Occipital lobe (tissue), 2 donors: Measurements from ENCODE around the gene TMA7. TPM values are rescaled to one million over a fixed set of nuclear protein-coding genes. Genes with fewer than 3 reads are reported as not detected.
"Not testable (repeated sequence)": the region's sequence is repeated elsewhere in the genome, so short reads cannot be mapped to it uniquely, and the experiment has no call there.

Source experiments
- DNase-seq: peaks from one replicate; lab custom pipeline; 2025; lab: John Stamatoyannopoulos, UW
- total RNA-seq: library from RNA; depleted of rRNA; stranded (reverse); fragments of >200 nt; gene quantifications from one replicate; pipeline ENCODE4 v1.2.3, GENCODE V29; 2014

TMA7 gene
- total RNA-seq, 1 donor from 2014 or later, result 61.3 TPM

GRCh38 chr3:48435774-48436476 is 4.1 kb upstream of the TMA7 start:
- DNase-seq, result peak; percentile 79

GRCh38 chr3:48436477-48436787 is 3.6 kb upstream of the TMA7 start:
- no peak for DNase-seq

- no peak for DNase-seq
Observed at GRCh38 chr3:48436855-48437254, 3.2 kb upstream of the TMA7 start.

- DNase-seq, result no peak
Observed at GRCh38 chr3:48437812-48438211, 2.2 kb upstream of the TMA7 start.

- DNase-seq, result no peak
Observed at GRCh38 chr3:48440590-48440958, 517 bp downstream of the TMA7 start.

GRCh38 chr3:48441940-48442339 is 1.9 kb downstream of the TMA7 start:
- DNase-seq, result no peak

- no peak for DNase-seq
Observed at GRCh38 chr3:48445277-48445882, 5.3 kb downstream of the TMA7 start.

- no peak for DNase-seq
Observed at GRCh38 chr3:48446043-48446424, 6.0 kb downstream of the TMA7 start.

- DNase-seq, result peak; percentile 88
Observed at GRCh38 chr3:48446425-48447193, 6.6 kb downstream of the TMA7 start, which contains the start of gene ATRIP. Gene ATRIP, plus strand, starts transcription at chr3:48446737. Its CDS starts 109 bp downstream, at chr3:48446846.

- no peak for DNase-seq
Observed at GRCh38 chr3:48451270-48451669, 11.2 kb downstream of the TMA7 start.

GRCh38 chr3:48456456-48456855 is 16.4 kb downstream of the TMA7 start:
- no peak for DNase-seq

GRCh38 chr3:48459331-48459730 is 19.3 kb downstream of the TMA7 start:
- no peak for DNase-seq

GRCh38 chr3:48459773-48460516 is 19.9 kb downstream of the TMA7 start:
- DNase-seq, result no peak

- DNase-seq, result no peak
Observed at GRCh38 chr3:48460517-48460902, 20.5 kb downstream of the TMA7 start.

- DNase-seq, result not testable (repeated sequence)
Observed at GRCh38 chr3:48461767-48462166, 21.7 kb downstream of the TMA7 start.

GRCh38 chr3:48463703-48464102 is 23.6 kb downstream of the TMA7 start:
- no peak for DNase-seq

GRCh38 chr3:48464713-48465221 is 24.7 kb downstream of the TMA7 start:
- no peak for DNase-seq

GRCh38 chr3:48465237-48465530 is 25.1 kb downstream of the TMA7 start:
- DNase-seq, result no peak

- peak; percentile 96 for DNase-seq
Observed at GRCh38 chr3:48465531-48466378, 25.7 kb downstream of the TMA7 start.

GRCh38 chr3:48466386-48467109 is 26.5 kb downstream of the TMA7 start:
- DNase-seq, result no peak

GRCh38 chr3:48467110-48467454 is 27.0 kb downstream of the TMA7 start:
- DNase-seq, result no peak
